Measurements from ENCODE around the gene MYH6. TPM values are rescaled to one million over a fixed set of nuclear protein-coding genes. Genes with fewer than 3 reads are reported as not detected.

The MYH6 gene
- total and polyA plus RNA-seq, 4 donors, result 0.05 to 0.17 (median 0.06) TPM; not detected in 1

- no peak for TF ChIP-seq GABPA (IDR thresholded peaks at IDR 0.05 in 1 of 2, conservative IDR thresholded peaks at IDR 0.05 in 1 of 2)
Measured at GRCh38 chr14:23416801-23417200, 8.7 kb upstream of the MYH6 start (continued).

DNA sequence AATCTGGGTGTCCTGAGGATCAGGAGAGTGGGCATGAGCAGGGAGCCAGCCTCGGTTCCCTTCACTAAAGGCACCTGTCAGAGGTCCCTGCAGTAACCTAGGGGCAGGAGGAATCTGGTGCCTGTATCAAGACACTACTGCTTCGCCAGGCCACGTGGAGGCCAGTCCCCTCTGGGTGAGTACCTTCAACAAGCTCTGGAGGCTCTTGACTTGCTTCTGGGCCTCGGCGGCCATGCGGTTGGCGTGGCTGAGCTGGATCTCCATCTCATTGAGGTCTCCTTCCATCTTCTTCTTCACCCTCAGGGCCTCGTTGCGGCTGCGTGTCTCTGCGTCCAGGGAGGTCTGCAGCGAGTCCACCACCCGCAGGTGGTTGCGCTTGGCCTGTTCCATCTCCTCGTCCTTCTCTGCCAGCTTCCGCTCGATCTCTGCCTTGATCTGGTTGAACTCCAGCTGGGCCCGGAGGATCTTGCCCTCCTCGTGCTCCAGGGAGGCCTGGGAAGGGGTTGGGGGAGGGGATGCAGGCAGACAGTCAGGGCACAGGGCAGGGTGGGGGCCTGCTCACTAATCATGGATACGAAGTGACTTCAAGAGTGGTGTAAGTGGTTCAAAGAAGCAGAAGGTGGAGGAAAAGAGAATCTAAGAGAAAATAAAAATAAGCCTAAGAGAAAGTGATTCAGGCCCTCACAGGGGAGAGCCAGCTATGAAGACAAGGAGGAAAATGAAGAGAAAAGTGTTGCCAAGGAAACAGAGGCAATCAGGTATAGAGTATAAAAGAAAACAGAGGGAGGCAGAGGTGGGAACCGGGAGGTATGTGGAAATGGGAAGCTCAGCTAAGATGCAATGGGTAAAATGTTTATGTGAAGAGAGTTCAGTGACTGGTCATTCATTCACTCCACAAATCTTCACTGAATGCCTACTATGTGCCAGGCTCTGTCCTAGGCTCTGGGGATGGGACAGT lies 8.0 kb upstream of the MYH6 start:
- DNase-seq (ENCODE audit: low spot score), result no peak
- Histone ChIP-seq H3K9me3 (ENCODE audit: control insufficient read depth in 4 of 4, low read length in 3 of 4) (no peaks in the 10 kb centered on the region), H3K27ac (ENCODE audit: low read depth in 1 of 2, low read length in 2 of 2) (no peak overlapping the region), H3K4me1 (ENCODE audit: control insufficient read depth in 4 of 4, insufficient read depth in 4 of 4, low read length in 3 of 4) (no peaks in the 10 kb centered on the region), H3K36me3 (ENCODE audit: control insufficient read depth in 4 of 4, insufficient read depth in 3 of 4, low read depth in 1 of 4, low read length in 3 of 4) (no peaks in the 10 kb centered on the region), H3K4me3 (ENCODE audit: low read depth in 1 of 3, low read length in 3 of 3) (no peak overlapping the region), H3K27me3 (ENCODE audit: control insufficient read depth in 4 of 4, insufficient read depth in 4 of 4, low read length in 3 of 4) (peaks cover 0 to 4% (median 0%) of the 10 kb centered on the region in 4 donors), H3K9ac (ENCODE audit: low read depth in 1 of 2, low read length in 2 of 2) (no peak overlapping the region)
- TF ChIP-seq GABPA (IDR thresholded peaks at IDR 0.05 in 1 of 2, conservative IDR thresholded peaks at IDR 0.05 in 1 of 2) (no peak), SP1 (IDR thresholded peaks at IDR 0.05) (no peak), MAX (IDR thresholded peaks at IDR 0.05) (no peak), EGR1 (IDR thresholded peaks at IDR 0.05; ENCODE audit: low read depth in 2 of 2) (no peak), HNF4G (IDR thresholded peaks at IDR 0.05) (no peak), RXRA (IDR thresholded peaks at IDR 0.05) (no peak), HNF4A (conservative IDR thresholded peaks at IDR 0.05) (no peak), FOXA1 (IDR thresholded peaks at IDR 0.05) (no peak), RAD21 (IDR thresholded peaks at IDR 0.05) (no peak)
- WGBS, result 82% methylated on average over 21 of the region's 21 CpGs

DNA sequence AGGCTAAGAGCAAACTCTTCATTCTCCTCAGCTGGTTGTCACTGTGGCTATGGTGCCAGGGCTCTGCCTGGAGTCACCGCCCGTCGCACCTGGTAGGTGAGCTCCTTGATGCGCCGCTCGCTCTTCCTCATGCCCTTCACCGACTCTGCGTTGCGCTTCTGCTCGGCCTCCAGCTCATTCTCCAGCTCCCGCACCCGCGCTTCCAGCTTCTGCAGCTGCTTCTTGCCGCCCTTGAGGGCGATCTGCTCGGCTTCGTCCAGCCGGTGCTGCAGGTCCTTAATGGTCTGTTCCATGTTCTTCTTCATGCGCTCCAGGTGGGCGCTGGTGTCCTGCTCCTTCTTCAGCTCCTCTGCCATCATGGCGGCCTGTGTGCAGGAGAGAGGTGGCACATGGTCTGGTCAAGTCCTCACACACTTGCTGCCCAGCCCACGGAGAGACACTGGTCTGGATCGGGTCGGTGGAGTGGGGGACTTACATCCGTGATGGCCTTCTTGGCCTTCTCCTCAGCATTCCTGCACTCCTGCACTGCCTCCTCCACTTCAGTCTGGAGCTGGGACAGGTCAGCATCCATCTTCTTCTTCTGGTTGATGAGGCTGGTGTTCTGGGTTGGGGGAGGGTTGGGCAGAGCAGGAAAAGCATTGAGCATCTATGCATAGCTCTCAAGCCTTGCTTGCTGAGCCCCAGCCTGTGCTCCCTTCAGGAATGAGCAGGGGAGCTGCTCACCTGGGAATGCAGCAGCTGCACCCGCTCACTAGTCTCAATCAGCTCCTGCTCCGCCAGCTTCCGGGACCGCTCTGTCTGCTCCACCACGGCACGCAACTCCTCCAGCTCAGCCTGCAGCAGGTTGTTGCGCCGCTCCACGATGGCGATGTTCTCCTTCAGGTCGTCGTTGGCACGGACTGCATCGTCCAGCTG lies 7.1 kb upstream of the MYH6 start:
- no peaks in the 10 kb centered on the region for H3K9me3 ChIP-seq (ENCODE audit: control insufficient read depth in 4 of 4, low read length in 3 of 4)
- WGBS, result 93% methylated on average over 39 of the region's 39 CpGs
- H3K9ac ChIP-seq (ENCODE audit: low read depth in 1 of 2, low read length in 2 of 2), result no peak overlapping the region
- DNase-seq (ENCODE audit: low spot score), result no peak
- H3K36me3 ChIP-seq (ENCODE audit: control insufficient read depth in 4 of 4, insufficient read depth in 3 of 4, low read depth in 1 of 4, low read length in 3 of 4), result no peaks in the 10 kb centered on the region
- no peak overlapping the region for H3K27ac ChIP-seq (ENCODE audit: low read depth in 1 of 2, low read length in 2 of 2)
- TF ChIP-seq MAX (IDR thresholded peaks at IDR 0.05) (no peak), GABPA (IDR thresholded peaks at IDR 0.05 in 1 of 2, conservative IDR thresholded peaks at IDR 0.05 in 1 of 2) (no peak), FOXA2 (IDR thresholded peaks at IDR 0.05) (no peak), SP1 (IDR thresholded peaks at IDR 0.05) (no peak), FOXA1 (IDR thresholded peaks at IDR 0.05) (no peak), HNF4G (IDR thresholded peaks at IDR 0.05) (no peak), RXRA (IDR thresholded peaks at IDR 0.05) (no peak), EGR1 (IDR thresholded peaks at IDR 0.05; ENCODE audit: low read depth in 2 of 2) (no peak), YY1 (IDR thresholded peaks at IDR 0.05) (no peak), HNF4A (conservative IDR thresholded peaks at IDR 0.05) (no peak)
- TF ChIP-seq, protein P1, sequence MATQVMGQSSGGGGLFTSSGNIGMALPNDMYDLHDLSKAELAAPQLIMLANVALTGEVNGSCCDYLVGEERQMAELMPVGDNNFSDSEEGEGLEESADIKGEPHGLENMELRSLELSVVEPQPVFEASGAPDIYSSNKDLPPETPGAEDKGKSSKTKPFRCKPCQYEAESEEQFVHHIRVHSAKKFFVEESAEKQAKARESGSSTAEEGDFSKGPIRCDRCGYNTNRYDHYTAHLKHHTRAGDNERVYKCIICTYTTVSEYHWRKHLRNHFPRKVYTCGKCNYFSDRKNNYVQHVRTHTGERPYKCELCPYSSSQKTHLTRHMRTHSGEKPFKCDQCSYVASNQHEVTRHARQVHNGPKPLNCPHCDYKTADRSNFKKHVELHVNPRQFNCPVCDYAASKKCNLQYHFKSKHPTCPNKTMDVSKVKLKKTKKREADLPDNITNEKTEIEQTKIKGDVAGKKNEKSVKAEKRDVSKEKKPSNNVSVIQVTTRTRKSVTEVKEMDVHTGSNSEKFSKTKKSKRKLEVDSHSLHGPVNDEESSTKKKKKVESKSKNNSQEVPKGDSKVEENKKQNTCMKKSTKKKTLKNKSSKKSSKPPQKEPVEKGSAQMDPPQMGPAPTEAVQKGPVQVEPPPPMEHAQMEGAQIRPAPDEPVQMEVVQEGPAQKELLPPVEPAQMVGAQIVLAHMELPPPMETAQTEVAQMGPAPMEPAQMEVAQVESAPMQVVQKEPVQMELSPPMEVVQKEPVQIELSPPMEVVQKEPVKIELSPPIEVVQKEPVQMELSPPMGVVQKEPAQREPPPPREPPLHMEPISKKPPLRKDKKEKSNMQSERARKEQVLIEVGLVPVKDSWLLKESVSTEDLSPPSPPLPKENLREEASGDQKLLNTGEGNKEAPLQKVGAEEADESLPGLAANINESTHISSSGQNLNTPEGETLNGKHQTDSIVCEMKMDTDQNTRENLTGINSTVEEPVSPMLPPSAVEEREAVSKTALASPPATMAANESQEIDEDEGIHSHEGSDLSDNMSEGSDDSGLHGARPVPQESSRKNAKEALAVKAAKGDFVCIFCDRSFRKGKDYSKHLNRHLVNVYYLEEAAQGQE (IDR thresholded peaks at IDR 0.05), result no peak
- no peaks in the 10 kb centered on the region for H3K4me1 ChIP-seq (ENCODE audit: control insufficient read depth in 4 of 4, insufficient read depth in 4 of 4, low read length in 3 of 4)
- H3K27me3 ChIP-seq (ENCODE audit: control insufficient read depth in 4 of 4, insufficient read depth in 4 of 4, low read length in 3 of 4), result peaks cover 0 to 4% (median 0%) of the 10 kb centered on the region in 4 donors
- H3K4me3 ChIP-seq (ENCODE audit: low read depth in 1 of 3, low read length in 3 of 3), result no peak overlapping the region

Data from liver (tissue), 9 donors.